Prostate gland (tissue), 2 donors: Measurements from ENCODE around the gene GNL2.

Source experiments
- POLR2A ChIP-seq: fragments of 450-650 bp; IDR thresholded peaks from one replicate; pipeline ENCODE4 v1.6.1; 2016; ENCODE audit warnings: antibody characterized with exemption, mild to moderate bottlenecking
- POLR2AphosphoS5 ChIP-seq: sonication (generic); formaldehyde crosslinking; IDR thresholded peaks from one replicate; pipeline ENCODE4 v1.6.1; 2017; ENCODE audit warnings: antibody characterized with exemption
- TF ChIP-seq, protein P1 (sequence below), 4 experiments: fragments of 200-600 bp in 2 of 4; fragments of 450-650 bp in 2 of 4; sonication (generic) in 2 of 4; IDR thresholded peaks; 1 replicate in 3 of 4; 2 replicates in 1 of 4; pipeline ENCODE4 v1.5.1; 2016 to 2019; ENCODE audit warnings: antibody characterized with exemption in 4 of 4, mild to moderate bottlenecking in 2 of 4, moderate library complexity in 2 of 4

DNA sequence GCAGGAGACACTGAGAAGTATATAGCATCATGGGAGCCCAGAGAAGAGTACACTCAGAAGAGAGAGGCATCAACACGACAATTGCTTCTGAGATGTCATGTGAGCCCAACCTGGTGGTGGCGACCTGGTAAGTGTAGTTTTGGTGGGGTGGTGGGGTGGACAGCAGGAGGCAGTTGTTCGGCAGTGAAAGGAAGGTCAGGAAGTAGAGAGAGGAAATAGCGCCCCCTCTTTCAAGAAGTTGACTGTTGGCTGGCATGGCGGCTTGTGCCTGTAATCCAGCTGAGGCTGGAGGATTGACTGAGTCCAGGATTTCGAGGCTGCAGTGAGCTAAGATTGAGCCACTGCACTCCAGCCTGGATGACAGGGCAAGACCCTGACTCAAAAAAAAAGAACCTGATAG lies 26.4 kb upstream of the GNL2 start:
- TF ChIP-seq POLR2A, result no peak
- TF ChIP-seq, protein P1, sequence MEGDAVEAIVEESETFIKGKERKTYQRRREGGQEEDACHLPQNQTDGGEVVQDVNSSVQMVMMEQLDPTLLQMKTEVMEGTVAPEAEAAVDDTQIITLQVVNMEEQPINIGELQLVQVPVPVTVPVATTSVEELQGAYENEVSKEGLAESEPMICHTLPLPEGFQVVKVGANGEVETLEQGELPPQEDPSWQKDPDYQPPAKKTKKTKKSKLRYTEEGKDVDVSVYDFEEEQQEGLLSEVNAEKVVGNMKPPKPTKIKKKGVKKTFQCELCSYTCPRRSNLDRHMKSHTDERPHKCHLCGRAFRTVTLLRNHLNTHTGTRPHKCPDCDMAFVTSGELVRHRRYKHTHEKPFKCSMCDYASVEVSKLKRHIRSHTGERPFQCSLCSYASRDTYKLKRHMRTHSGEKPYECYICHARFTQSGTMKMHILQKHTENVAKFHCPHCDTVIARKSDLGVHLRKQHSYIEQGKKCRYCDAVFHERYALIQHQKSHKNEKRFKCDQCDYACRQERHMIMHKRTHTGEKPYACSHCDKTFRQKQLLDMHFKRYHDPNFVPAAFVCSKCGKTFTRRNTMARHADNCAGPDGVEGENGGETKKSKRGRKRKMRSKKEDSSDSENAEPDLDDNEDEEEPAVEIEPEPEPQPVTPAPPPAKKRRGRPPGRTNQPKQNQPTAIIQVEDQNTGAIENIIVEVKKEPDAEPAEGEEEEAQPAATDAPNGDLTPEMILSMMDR (IDR thresholded peaks at IDR 0.05), result no peak
- TF ChIP-seq POLR2AphosphoS5, result no peak
